ENCODE data around the gene TLCD4. TPM values are rescaled to one million over a fixed set of nuclear protein-coding genes. Genes with fewer than 3 reads are reported as not detected.
"Not testable (repeated sequence)": the region's sequence is repeated elsewhere in the genome, so short reads cannot be mapped to it uniquely, and the experiment has no call there.

The TLCD4 gene
- total RNA-seq, 1 experiment from 2014 or later, result 1.8 TPM

GRCh38 chr1:95154096-95154495 is 36.9 kb downstream of the TLCD4 start:
- H3K27ac Mint-ChIP-seq, result 0 out of 7 replicates have a peak overlapping the region, but pooled peaks of 1 of the 3 experiments have one; percentile 5
- no peak overlapping the region for H2BK5ac ChIP-seq (ENCODE audit: insufficient read length, low read length)
- no peak overlapping the region for H3K56ac ChIP-seq (ENCODE audit: insufficient read length, low read depth, low read length)
- no peaks in the 10 kb centered on the region for H3K27me3 ChIP-seq (ENCODE audit: insufficient read depth, low read length)
- no peaks in the 10 kb centered on the region for H4K20me1 ChIP-seq (ENCODE audit: control insufficient read depth, insufficient read depth, insufficient read length)
- H3K18ac ChIP-seq (ENCODE audit: insufficient read length, low read depth, low read length), result no peak overlapping the region
- H2BK20ac ChIP-seq (ENCODE audit: low read depth, low read length, poor library complexity, severe bottlenecking), result no peak overlapping the region
- no peak overlapping the region for H3K23ac ChIP-seq (ENCODE audit: insufficient read length, low read depth, low read length)
- H3K4me1 ChIP-seq (ENCODE audit: insufficient read depth, low read length), result no peaks in the 10 kb centered on the region
- no peak for DNase-seq
- H4K5ac ChIP-seq (ENCODE audit: insufficient read length, low read depth, low read length), result no peak overlapping the region
- no peak overlapping the region for H2AFZ ChIP-seq (ENCODE audit: low read length)
- no peaks in the 10 kb centered on the region for H3K36me3 Mint-ChIP-seq (ENCODE audit: insufficient read depth in 1 of 3, low read depth in 3 of 3)
- no peak overlapping the region for H3K14ac ChIP-seq (ENCODE audit: insufficient read depth, low read length)
- no peaks in the 10 kb centered on the region for H3K79me1 ChIP-seq (ENCODE audit: insufficient read depth, low read depth, low read length, poor library complexity, severe bottlenecking)
- H3K4me1 Mint-ChIP-seq, result peaks cover 3% of the 10 kb centered on the region in 2 experiments; a peak in 2 of 4 replicates
- no peak for TF ChIP-seq CTCF (conservative IDR thresholded peaks at IDR 0.05)
- no peaks in the 10 kb centered on the region for H3K27me3 Mint-ChIP-seq (ENCODE audit: low read depth)
- no peak overlapping the region for H3K4me2 ChIP-seq (ENCODE audit: insufficient read depth, insufficient read length, low read length)
- H2AK5ac ChIP-seq (ENCODE audit: insufficient read length, low read length), result no peak overlapping the region
- H2BK12ac ChIP-seq (ENCODE audit: insufficient read length, low read depth, low read length), result no peak overlapping the region
- no peak overlapping the region for H2BK120ac ChIP-seq (ENCODE audit: low read depth, low read length, poor library complexity, severe bottlenecking)
- no peak overlapping the region for H4K91ac ChIP-seq (ENCODE audit: insufficient read length, low read depth, low read length)
- H2BK15ac ChIP-seq (ENCODE audit: low read depth, low read length), result no peak overlapping the region
- H3T11ph ChIP-seq (ENCODE audit: low read length), result no peak overlapping the region
- H3K9ac ChIP-seq (ENCODE audit: extremely low read depth, insufficient read length, low read length), result no peak overlapping the region
- no peak overlapping the region for H3K27ac ChIP-seq (ENCODE audit: insufficient read length, low read depth, low read length)
- H3K9me3 ChIP-seq (ENCODE audit: control insufficient read depth, low read depth, low read length), result no peaks in the 10 kb centered on the region
- H3K23me2 ChIP-seq (ENCODE audit: insufficient read length, low read depth, low read length, poor library complexity, severe bottlenecking), result no peaks in the 10 kb centered on the region
- H3K4me3 Mint-ChIP-seq, result no peak overlapping the region
- no peak overlapping the region for H4K8ac ChIP-seq (replicated peaks; ENCODE audit: insufficient read length, low read depth, low read length)
- no peaks in the 10 kb centered on the region for H3K79me2 ChIP-seq (ENCODE audit: insufficient read depth, low read length)
- WGBS (ENCODE audit: extremely low coverage, insufficient read length, low lambda C conversion rate), result no CpG with 5 or more reads among the region's 1 CpG
- no peaks in the 10 kb centered on the region for H3K9me3 Mint-ChIP-seq
- H3K4ac ChIP-seq (ENCODE audit: low read depth, low read length), result no peak overlapping the region

DNA sequence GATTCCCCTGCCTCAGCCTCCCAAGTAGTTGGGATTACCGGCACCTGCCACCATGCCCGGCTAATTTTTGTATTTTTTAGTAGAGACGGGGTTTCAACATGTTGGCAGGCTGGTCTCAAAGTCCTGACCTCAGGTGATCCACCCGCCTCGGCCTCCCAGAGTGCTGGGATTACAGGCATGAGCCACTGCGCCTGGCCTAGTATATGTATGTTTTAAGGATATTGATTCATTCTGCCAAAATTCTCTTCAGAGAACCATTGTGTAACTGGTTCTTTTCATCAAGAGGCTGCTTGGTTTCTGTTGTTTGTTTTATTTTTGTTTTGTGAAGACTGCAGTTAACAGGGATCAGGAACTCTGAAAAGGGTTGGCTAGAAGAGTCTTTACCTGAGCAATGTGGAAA is 48.4 kb downstream of the TLCD4 start:
- H3K4ac ChIP-seq (ENCODE audit: low read depth, low read length); H3K4me1 Mint-ChIP-seq; H3K9ac ChIP-seq (ENCODE audit: extremely low read depth, insufficient read length, low read length); H2BK20ac ChIP-seq (ENCODE audit: low read depth, low read length, poor library complexity, severe bottlenecking); H3K27me3 Mint-ChIP-seq (ENCODE audit: low read depth); DNase-seq; H4K5ac ChIP-seq (ENCODE audit: insufficient read length, low read depth, low read length); H4K8ac ChIP-seq (replicated peaks; ENCODE audit: insufficient read length, low read depth, low read length); H3K79me1 ChIP-seq (ENCODE audit: insufficient read depth, low read depth, low read length, poor library complexity, severe bottlenecking); H2BK15ac ChIP-seq (ENCODE audit: low read depth, low read length); H3K4me2 ChIP-seq (ENCODE audit: insufficient read depth, insufficient read length, low read length); H3K23me2 ChIP-seq (ENCODE audit: insufficient read length, low read depth, low read length, poor library complexity, severe bottlenecking); H3K27ac ChIP-seq (ENCODE audit: insufficient read length, low read depth, low read length); H3K14ac ChIP-seq (ENCODE audit: insufficient read depth, low read length); H3K18ac ChIP-seq (ENCODE audit: insufficient read length, low read depth, low read length); H3K4me3 Mint-ChIP-seq; H4K91ac ChIP-seq (ENCODE audit: insufficient read length, low read depth, low read length); H2AFZ ChIP-seq (ENCODE audit: low read length); H2AK5ac ChIP-seq (ENCODE audit: insufficient read length, low read length); H3K9me3 ChIP-seq (ENCODE audit: control insufficient read depth, low read depth, low read length); H3K4me1 ChIP-seq (ENCODE audit: insufficient read depth, low read length); H2BK120ac ChIP-seq (ENCODE audit: low read depth, low read length, poor library complexity, severe bottlenecking); H3K79me2 ChIP-seq (ENCODE audit: insufficient read depth, low read length); H3K56ac ChIP-seq (ENCODE audit: insufficient read length, low read depth, low read length); H2BK12ac ChIP-seq (ENCODE audit: insufficient read length, low read depth, low read length); H4K20me1 ChIP-seq (ENCODE audit: control insufficient read depth, insufficient read depth, insufficient read length); H2BK5ac ChIP-seq (ENCODE audit: insufficient read length, low read length); H3K27ac Mint-ChIP-seq; H3K23ac ChIP-seq (ENCODE audit: insufficient read length, low read depth, low read length); H3K27me3 ChIP-seq (ENCODE audit: insufficient read depth, low read length); H3T11ph ChIP-seq (ENCODE audit: low read length): not testable (repeated sequence)
- peaks cover 10 to 33% (median 31%) of the 10 kb centered on the region in 3 experiments for H3K36me3 Mint-ChIP-seq (ENCODE audit: insufficient read depth in 1 of 3, low read depth in 3 of 3)
- no CpG with 5 or more reads among the region's 6 CpGs for WGBS (ENCODE audit: extremely low coverage, insufficient read length, low lambda C conversion rate)
- peaks cover 20% of the 10 kb centered on the region in 2 experiments for H3K9me3 Mint-ChIP-seq

Measured in H9 (cell line).